Measurements from ENCODE around the gene SLC1A4. TPM values are rescaled to one million over a fixed set of nuclear protein-coding genes. Genes with fewer than 3 reads are reported as not detected.
"Not testable (repeated sequence)": the region's sequence is repeated elsewhere in the genome, so short reads cannot be mapped to it uniquely, and the experiment has no call there.

The SLC1A4 gene
- total and polyA plus RNA-seq, 8 donors = 10.9 to 72.7 (median 23.1) TPM

GRCh38 chr2:64960819-64961218 lies 28.4 kb upstream of the SLC1A4 start:
- FAIRE-seq (no peak), DNase-seq (no peak), ATAC-seq (no peak)
- Histone ChIP-seq H3K4me3 (no peak overlapping the region), H3K9me3 (no peaks in the 10 kb centered on the region), H3K27me3 (no peaks in the 10 kb centered on the region), H3K36me3 (no peaks in the 10 kb centered on the region), H3K4me1 (no peaks in the 10 kb centered on the region), H3K27ac (no peak overlapping the region)
- TF ChIP-seq CTCF (IDR thresholded peaks at IDR 0.05) = no peak
- 33 to 34% methylated on average over 2 of the region's 2 CpGs for whole genome bisulfite sequencing, 2 donors
- intact Hi-C loops (cut with DNase I) = no loop called here

- H3K27me3 ChIP-seq; H3K36me3 ChIP-seq; H3K4me1 ChIP-seq; H3K9me3 ChIP-seq; ATAC-seq; H3K4me3 ChIP-seq; H3K27ac ChIP-seq; intact Hi-C loops (cut with DNase I); DNase-seq; FAIRE-seq: not testable (repeated sequence)
- WGBS, 2 donors = 79 to 85% methylated on average over 4 of the region's 4 CpGs
Measured at GRCh38 chr2:64963138-64963537, 26.1 kb upstream of the SLC1A4 start.

- Histone ChIP-seq H3K9me3 (no peaks in the 10 kb centered on the region), H3K27ac (no peak overlapping the region), H3K27me3 (no peaks in the 10 kb centered on the region), H3K4me1 (no peaks in the 10 kb centered on the region), H3K36me3 (no peaks in the 10 kb centered on the region), H3K4me3 (no peak overlapping the region)
- intact Hi-C loops (cut with DNase I) = no loop called here
- DNase-seq (no peak), ATAC-seq (no peak), FAIRE-seq (no peak)
- WGBS, 2 donors = 76 to 83% methylated on average over 1 of the region's 1 CpG
- TF ChIP-seq CTCF (IDR thresholded peaks at IDR 0.05) = no peak
Measured at GRCh38 chr2:64963719-64964118, 25.5 kb upstream of the SLC1A4 start.

GRCh38 chr2:64966017-64966416 lies 23.2 kb upstream of the SLC1A4 start:
- 100% methylated on average over 4 of the region's 4 CpGs for WGBS, 2 donors
- no peaks in the 10 kb centered on the region for H3K36me3 ChIP-seq
- H3K4me3 ChIP-seq = no peak overlapping the region
- FAIRE-seq = no peak
- intact Hi-C loops (cut with DNase I) = no loop called here
- no peaks in the 10 kb centered on the region for H3K9me3 ChIP-seq
- no peak overlapping the region for H3K27ac ChIP-seq
- TF ChIP-seq CTCF (IDR thresholded peaks at IDR 0.05) = no peak
- no peaks in the 10 kb centered on the region for H3K27me3 ChIP-seq
- no peaks in the 10 kb centered on the region for H3K4me1 ChIP-seq
- no peak for DNase-seq
- no peak for ATAC-seq

- ATAC-seq (no peak), FAIRE-seq (no peak), DNase-seq (no peak)
- WGBS, 2 donors = 74 to 77% methylated on average over 7 of the region's 7 CpGs
- Histone ChIP-seq H3K36me3 (no peaks in the 10 kb centered on the region), H3K4me1 (no peaks in the 10 kb centered on the region), H3K27me3 (no peaks in the 10 kb centered on the region), H3K27ac (no peak overlapping the region), H3K9me3 (no peaks in the 10 kb centered on the region), H3K4me3 (no peak overlapping the region)
- intact Hi-C loops (cut with DNase I) = no loop called here
- no peak for TF ChIP-seq CTCF (IDR thresholded peaks at IDR 0.05)
Measured at GRCh38 chr2:64966839-64967238, 22.4 kb upstream of the SLC1A4 start.

- no peak overlapping the region for H3K4me3 ChIP-seq
- TF ChIP-seq CTCF (IDR thresholded peaks at IDR 0.05) = no peak
- 87 to 93% methylated on average over 4 of the region's 4 CpGs for whole genome bisulfite sequencing, 2 donors
- no peaks in the 10 kb centered on the region for H3K9me3 ChIP-seq
- ATAC-seq = no peak
- H3K4me1 ChIP-seq = no peaks in the 10 kb centered on the region
- no peak for FAIRE-seq
- DNase-seq = no peak
- no peaks in the 10 kb centered on the region for H3K36me3 ChIP-seq
- intact Hi-C loops (cut with DNase I) = no loop called here
- no peaks in the 10 kb centered on the region for H3K27me3 ChIP-seq
- no peak overlapping the region for H3K27ac ChIP-seq
Measured at GRCh38 chr2:64967601-64968000, 21.6 kb upstream of the SLC1A4 start.

GRCh38 chr2:64969086-64969485 lies 20.1 kb upstream of the SLC1A4 start:
- H3K36me3 ChIP-seq; H3K4me1 ChIP-seq; H3K9me3 ChIP-seq; ATAC-seq; H3K4me3 ChIP-seq; H3K27me3 ChIP-seq; DNase-seq; FAIRE-seq; H3K27ac ChIP-seq; intact Hi-C loops (cut with DNase I): not testable (repeated sequence)
- 96 to 97% methylated on average over 20 to 25 of the region's 25 CpGs for WGBS, 2 donors

All from pancreas (tissue), 10 donors.